ENCODE data around the gene MAN1C1. TPM values are rescaled to one million over a fixed set of nuclear protein-coding genes. Genes with fewer than 3 reads are reported as not detected.

The MAN1C1 gene
- total RNA-seq, 2 donors from 2014 or later = 1.7 to 6.0 TPM

- no peak for ATAC-seq
These were observed 97.4 kb downstream of the MAN1C1 start for GRCh38 chr1:25713961-25714360.

DNA sequence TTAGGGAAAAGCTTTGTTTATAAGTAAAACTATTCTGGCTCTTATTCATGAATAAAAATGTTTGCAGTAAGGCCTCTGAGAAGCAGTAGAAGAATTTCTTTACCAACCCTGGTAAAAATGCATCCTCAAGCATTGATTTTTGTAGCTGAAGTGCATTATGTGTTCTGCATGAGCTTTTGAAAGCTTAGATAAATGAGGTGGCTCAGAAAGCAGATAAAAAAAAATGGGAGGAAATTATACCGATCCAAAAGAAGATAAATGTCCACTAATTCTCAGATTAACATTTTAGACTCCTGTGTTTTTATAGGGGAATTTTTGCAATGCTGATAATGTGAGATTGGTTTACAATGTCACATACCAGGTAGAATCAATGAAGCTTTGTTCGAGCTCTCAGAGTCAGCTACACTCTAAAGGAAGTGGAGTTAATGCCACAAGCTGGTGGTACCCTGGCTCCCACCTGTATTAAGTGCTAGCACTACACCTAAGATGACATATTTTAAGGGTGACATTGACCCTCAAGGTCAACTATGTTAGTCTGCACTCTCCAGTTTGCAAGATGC is 97.9 kb downstream of the MAN1C1 start:
- intact Hi-C loops (cut with DNase I, micrococcal nuclease) = no loop called here
- ATAC-seq (no peak), DNase-seq (no peak)

More at GRCh38 chr1:25713961-25714360, 97.4 kb downstream of the MAN1C1 start:
- intact Hi-C loops (cut with DNase I, micrococcal nuclease) = no loop called here
- no peak for DNase-seq

- intact Hi-C loops (cut with DNase I, micrococcal nuclease) = no loop called here
- no peak for ATAC-seq
These were observed 99.3 kb downstream of the MAN1C1 start for GRCh38 chr1:25715888-25716287.

GRCh38 chr1:25716320-25716719 is 99.7 kb downstream of the MAN1C1 start:
- intact Hi-C loops (cut with DNase I, micrococcal nuclease) = no loop called here
- no peak for DNase-seq
- ATAC-seq = no peak

More at GRCh38 chr1:25715888-25716287, 99.3 kb downstream of the MAN1C1 start:
- no peak for DNase-seq

DNA sequence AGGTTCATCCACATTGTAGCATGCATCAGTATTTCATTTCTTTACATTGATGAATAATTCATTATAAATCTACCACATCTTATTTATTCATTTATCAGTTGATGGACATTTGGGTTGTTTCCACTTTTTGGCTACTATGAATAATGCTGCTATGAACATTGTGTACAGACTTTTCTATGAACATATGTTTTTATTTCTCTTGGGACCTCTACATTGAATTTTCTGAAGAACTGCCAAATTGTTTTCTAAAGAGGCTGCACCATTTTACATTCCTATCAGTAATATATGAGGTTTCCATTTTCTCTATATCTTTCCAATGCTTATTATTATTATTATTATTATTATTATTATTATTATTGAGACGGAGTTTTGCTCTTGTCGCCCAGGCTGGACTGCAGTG is 102.1 kb downstream of the MAN1C1 start:
- DNase-seq = no peak
- no peak for ATAC-seq
- intact Hi-C loops (cut with DNase I, micrococcal nuclease) = no loop called here

- no peak for DNase-seq
- no peak for ATAC-seq
- intact Hi-C loops (cut with DNase I, micrococcal nuclease) = no loop called here
These were observed 104.0 kb downstream of the MAN1C1 start for GRCh38 chr1:25720624-25721023.

DNA sequence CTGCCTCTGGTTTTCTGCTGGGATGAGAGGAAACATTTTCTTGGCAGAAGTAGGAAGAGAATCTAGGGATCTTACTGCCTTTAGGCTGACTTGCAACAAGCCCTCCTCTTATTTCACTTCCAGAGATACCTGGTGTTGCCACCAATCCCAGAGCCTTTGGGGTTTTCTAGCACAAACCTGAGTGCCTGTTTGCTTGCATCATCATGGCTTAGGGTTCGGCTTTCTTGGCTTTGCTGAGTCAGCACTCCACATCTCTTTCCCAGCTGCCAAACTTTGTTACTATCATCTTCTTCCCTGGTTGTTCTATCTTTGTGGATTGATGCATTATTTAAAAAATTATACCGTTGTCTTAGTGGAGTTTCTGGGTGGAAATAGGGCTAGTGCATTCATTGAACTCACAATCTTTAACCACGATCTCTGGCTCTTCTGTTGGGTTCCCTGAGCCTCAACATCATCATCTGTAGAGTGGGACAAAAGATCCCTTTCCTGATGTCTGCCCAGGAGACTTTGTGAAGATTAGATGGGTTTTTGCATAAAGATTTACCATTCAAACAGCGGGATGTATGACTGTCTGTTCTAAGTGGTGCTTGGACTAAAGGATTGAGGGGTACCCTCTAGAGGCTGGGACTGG is 106.8 kb downstream of the MAN1C1 start:
- intact Hi-C loops (cut with DNase I, micrococcal nuclease) = no loop called here
- DNase-seq (no peak), ATAC-seq (no peak)

- no peak for ATAC-seq
- DNase-seq = no peak
- intact Hi-C loops (cut with DNase I, micrococcal nuclease) = no loop called here
These were observed 107.6 kb downstream of the MAN1C1 start for GRCh38 chr1:25724201-25724600.

GRCh38 chr1:25724966-25725365 is 108.4 kb downstream of the MAN1C1 start:
- ATAC-seq (no peak), DNase-seq (no peak)
- intact Hi-C loops (cut with DNase I, micrococcal nuclease) = no loop called here

DNA sequence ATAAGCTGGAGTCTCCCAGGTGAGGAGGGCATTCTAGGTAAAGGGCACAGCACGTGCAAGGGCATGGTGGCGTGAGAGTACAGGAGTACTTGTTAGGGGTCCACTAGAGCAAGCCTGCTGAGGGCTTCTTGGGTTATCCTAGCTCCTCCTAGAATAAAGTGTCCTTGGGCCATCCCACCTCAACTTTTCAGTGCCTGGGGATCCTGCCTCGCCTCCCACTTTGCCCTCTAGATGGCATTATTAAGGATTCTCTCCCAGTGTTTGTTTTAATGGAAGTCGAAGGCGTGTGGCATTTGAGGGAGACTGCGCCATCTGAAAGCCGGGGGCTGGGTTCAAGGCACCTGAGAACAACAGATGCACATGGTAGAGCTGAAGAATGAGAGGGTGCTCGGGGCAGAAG is 108.9 kb downstream of the MAN1C1 start:
- intact Hi-C loops (cut with DNase I, micrococcal nuclease) = no loop called here
- no peak for DNase-seq
- no peak for ATAC-seq

DNA sequence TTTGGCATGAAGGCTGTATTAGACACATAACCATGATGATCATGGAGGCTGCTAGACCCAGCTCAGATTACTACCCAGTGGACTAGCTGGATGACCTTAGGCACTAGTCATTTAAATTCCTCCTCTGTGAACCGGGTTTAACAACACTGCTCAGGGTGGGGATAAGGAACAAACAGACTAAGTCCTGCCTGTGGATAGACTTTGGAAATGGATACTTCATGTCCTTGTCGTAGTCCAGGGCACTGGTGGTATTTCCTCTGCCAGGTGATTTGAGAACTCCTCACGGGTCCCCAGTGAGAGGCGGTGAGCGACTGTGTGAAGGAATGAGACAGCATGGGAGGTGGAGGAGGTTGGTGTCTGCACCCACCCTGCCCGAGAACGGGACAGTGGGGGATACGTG is 110.5 kb downstream of the MAN1C1 start:
- DNase-seq (no peak), ATAC-seq (peak; percentile 90)
- intact Hi-C loops (cut with DNase I, micrococcal nuclease) = no loop called here

DNA sequence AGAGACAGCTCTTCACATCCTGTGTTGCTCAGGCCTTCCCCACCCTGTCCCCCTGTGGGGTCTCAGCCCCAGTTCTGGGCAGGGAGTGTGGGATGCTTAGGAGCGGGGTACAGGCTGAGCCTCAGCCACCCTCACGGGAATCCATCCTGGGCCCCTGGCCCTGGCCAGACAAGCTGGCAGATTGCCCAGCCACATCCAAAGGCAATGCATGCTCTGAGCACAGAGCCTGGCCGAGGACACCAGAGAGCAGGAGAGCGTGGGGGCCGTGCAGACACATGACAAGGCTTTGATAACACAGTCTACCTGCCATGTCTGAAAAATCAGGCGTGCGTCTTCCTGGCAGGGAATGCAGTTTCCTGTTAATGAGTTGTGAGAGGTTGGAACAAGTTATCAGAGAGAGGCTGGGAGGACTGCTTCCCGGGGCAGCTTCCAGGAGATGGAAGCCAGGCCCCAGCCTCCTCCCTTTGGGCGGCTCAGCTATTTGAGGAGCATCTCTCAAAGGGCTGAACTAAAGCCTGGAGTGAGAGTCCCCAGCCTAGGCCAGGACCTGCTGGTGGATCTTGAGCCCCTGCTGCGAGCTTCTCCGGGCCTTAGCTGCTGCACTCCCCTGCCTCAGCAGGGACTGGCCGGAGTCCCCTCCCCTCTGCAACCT is 111.2 kb downstream of the MAN1C1 start:
- intact Hi-C loops (cut with DNase I, micrococcal nuclease) = no loop called here
- DNase-seq (peak; percentile 63 to 69), ATAC-seq (peak; percentile 87)

GRCh38 chr1:25728301-25728935 is 111.8 kb downstream of the MAN1C1 start:
- no peak for ATAC-seq
- intact Hi-C loops (cut with DNase I, micrococcal nuclease) = no loop called here

GRCh38 chr1:25729045-25729444 is 112.5 kb downstream of the MAN1C1 start:
- DNase-seq (no peak), ATAC-seq (no peak)
- intact Hi-C loops (cut with DNase I, micrococcal nuclease) = no loop called here

More at GRCh38 chr1:25728301-25728935, 111.8 kb downstream of the MAN1C1 start:
- DNase-seq = no peak

DNA sequence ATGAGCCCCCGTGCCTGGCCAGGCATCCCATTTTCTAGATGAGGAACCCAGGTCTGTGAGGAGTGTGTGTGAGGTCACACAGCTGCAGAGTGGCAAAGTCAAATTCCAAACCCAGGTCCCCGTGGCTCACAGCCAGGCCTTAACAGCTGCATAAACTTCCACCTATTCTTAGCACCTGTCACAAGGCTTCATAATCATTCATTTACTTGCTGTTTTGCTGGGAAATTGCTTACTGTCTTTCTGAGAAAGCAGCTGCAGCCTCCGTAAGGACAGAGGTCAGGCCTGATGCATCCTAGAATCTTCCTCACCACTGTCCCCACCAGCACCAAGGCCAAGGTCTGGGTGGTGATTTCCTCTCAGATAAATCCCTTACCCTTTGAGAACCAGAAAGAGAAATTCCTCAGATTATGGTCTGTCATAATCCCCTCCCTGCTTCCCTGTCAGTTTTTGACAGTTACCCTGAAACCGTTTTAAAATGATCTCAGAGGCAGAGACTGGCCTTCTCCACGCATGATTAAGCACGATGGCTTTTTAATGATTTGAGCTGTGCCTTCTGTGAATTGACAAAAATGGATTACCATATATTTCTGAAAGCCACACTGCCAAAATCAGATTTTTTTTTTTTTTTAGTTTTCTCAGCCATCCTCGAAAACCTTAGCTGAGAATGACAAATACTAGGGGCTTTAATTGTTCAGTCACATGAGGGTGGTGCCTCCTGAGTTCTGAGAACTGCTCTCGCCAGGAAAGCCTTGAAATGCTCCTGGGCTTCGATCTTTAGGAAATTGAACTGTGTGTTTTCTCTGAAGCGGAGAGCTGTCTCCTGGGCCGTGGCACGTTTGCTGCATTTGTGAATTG is 113.4 kb downstream of the MAN1C1 start:
- no peak for DNase-seq
- intact Hi-C loops (cut with DNase I, micrococcal nuclease) = no loop called here

GRCh38 chr1:25731148-25731547 is 114.6 kb downstream of the MAN1C1 start:
- ATAC-seq (no peak), DNase-seq (no peak)
- intact Hi-C loops (cut with DNase I, micrococcal nuclease) = no loop called here

More for the DNA sequence above, 113.4 kb downstream of the MAN1C1 start:
- no peak for ATAC-seq

DNA sequence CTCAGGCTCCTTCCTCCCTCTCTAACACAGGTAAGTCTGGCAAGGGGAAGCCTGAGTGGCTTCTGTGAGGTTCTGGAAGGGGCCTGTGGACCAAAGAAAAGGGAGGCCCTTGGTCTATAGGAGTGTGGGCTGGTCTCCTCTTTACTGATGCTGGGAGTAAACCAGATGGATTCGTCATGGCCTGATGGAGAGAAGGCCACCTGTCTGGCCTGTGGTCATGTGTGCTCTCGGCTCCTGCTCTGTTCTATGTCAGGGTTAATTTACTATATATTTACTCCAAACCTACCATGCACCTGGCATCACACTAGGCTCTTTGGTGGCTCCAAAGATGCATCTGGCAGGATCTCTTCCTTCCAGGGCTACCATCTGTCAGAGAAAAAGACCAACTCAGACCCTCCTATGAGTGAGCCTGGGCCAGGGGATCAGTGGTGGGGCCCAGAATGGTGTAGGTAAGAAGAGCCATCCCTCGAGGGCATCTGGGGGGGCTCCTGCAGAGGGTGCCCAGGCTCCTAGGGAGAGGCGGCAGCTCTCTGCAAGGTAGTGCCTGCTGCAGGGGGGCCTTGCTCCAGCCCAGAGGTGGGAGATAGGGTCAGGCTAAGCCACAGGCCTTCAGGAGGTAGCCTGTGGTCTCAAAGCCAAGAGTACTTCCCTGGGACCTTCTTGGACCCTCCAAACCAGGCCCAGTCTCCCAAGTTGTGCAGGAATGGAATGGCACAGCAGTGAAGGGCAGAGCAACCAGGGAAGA is 115.2 kb downstream of the MAN1C1 start:
- DNase-seq (no peak), ATAC-seq (no peak)
- intact Hi-C loops (cut with DNase I, micrococcal nuclease) = no loop called here

- no peak for ATAC-seq
- intact Hi-C loops (cut with DNase I, micrococcal nuclease) = no loop called here
- no peak for DNase-seq
These were observed 116.2 kb downstream of the MAN1C1 start for GRCh38 chr1:25732821-25733220.

Data from left colon (tissue), 2 donors.